Measurements from ENCODE around the gene KLHL42.

Gene KLHL42

GRCh38 chr12:27851311-27851710 lies 71.3 kb downstream of the KLHL42 start:
- no peak overlapping the region for H3K4me3 ChIP-seq (ENCODE audit: low read depth, low read length)

DNA sequence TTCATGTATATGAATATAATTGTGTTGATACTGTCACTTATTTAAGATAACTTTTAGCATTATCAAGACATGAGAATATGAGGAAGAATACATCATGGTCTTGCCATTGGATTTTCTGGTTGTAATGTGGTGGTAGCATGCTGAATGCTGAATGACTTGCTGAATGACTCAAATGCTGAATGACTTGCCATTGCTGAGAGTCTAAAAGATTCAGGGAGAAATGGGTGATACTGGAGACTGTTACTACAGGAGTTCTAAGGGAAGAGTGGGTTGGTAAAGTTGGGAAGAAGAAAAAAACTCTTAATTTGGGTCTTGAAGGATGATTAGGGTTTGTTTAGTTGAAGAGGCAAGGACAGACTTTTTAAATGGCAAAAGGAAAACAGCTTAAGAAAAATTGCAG lies 72.1 kb downstream of the KLHL42 start:
- no peak overlapping the region for H3K4me3 ChIP-seq (ENCODE audit: low read depth, low read length)

Measured in iPS-11a (cell line).